Measurements from ENCODE around the gene LILRB2. TPM values are rescaled to one million over a fixed set of nuclear protein-coding genes. Genes with fewer than 3 reads are reported as not detected.

The LILRB2 gene
- total and polyA plus RNA-seq, 2 donors from 2014 or later, result 1.9 to 11.5 TPM

DNA sequence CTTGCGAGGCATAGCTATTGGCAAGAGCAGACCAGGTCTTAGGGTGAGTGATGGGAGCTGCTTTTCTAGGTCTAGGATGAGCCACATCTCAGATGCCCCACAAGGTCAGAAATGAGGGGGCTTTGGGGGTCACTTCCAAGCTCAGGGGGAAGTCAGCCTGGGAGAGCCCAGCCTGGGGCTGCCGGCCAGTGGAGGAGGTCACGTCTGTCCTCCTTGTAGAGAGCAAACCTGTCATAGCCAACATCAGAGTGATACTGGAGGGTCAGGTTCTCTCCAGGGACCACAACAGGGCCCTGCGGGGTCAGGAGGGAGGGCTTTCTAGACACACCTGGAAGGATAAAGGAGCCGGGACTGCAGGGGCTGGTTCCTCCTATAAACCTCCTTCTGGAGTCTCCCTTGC is 29.6 kb upstream of the LILRB2 start:
- TF ChIP-seq, protein P1, sequence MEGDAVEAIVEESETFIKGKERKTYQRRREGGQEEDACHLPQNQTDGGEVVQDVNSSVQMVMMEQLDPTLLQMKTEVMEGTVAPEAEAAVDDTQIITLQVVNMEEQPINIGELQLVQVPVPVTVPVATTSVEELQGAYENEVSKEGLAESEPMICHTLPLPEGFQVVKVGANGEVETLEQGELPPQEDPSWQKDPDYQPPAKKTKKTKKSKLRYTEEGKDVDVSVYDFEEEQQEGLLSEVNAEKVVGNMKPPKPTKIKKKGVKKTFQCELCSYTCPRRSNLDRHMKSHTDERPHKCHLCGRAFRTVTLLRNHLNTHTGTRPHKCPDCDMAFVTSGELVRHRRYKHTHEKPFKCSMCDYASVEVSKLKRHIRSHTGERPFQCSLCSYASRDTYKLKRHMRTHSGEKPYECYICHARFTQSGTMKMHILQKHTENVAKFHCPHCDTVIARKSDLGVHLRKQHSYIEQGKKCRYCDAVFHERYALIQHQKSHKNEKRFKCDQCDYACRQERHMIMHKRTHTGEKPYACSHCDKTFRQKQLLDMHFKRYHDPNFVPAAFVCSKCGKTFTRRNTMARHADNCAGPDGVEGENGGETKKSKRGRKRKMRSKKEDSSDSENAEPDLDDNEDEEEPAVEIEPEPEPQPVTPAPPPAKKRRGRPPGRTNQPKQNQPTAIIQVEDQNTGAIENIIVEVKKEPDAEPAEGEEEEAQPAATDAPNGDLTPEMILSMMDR (IDR thresholded peaks at IDR 0.05; ENCODE audit: borderline replicate concordance, extremely low read depth, insufficient read depth), result no peak
- DNase-seq, result no peak
- Histone ChIP-seq H3K27ac (ENCODE audit: low read depth in 2 of 2, low read length in 2 of 2) (no peak overlapping the region), H3K36me3 (ENCODE audit: control insufficient read depth in 2 of 3, insufficient read depth in 3 of 3, low read length in 3 of 3) (no peaks in the 10 kb centered on the region), H3K4me1 (ENCODE audit: control insufficient read depth in 2 of 3, insufficient read depth in 2 of 3, low read depth in 1 of 3, low read length in 3 of 3) (no peaks in the 10 kb centered on the region), H3K9me3 (ENCODE audit: control insufficient read depth in 2 of 3, insufficient read depth in 1 of 3, low read length in 3 of 3) (no peaks in the 10 kb centered on the region), H3K27me3 (ENCODE audit: control insufficient read depth, insufficient read depth, low read length) (no peaks in the 10 kb centered on the region), H3K9ac (ENCODE audit: low read length in 3 of 3) (no peak overlapping the region), H3K4me3 (ENCODE audit: low read length in 3 of 3) (no peak overlapping the region)
- FAIRE-seq, result no peak
- intact Hi-C loops (cut with DNase I), result no loop called here

DNA sequence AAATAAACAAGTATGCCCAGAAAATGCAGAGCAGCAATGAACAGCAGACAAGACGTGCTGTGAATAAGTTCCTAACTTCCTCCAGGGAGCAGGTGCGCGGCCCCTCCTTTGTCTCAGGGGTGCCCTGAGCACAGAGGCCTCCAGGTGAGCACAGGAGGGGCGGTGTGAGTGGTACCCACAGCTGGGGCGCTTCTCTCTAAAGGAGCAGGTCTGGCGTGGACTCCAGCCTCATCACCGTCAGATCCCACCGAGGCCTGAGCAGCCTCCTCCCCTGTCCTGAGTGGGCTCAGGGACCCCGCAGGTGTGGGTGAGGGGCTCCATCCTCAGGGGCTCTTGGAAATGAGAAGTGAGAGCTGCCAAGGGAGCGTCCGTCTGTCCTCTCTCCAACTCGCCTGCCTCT is 28.9 kb upstream of the LILRB2 start:
- TF ChIP-seq, protein P1 (IDR thresholded peaks at IDR 0.05; ENCODE audit: borderline replicate concordance, extremely low read depth, insufficient read depth), result no peak
- Histone ChIP-seq H3K27ac (ENCODE audit: low read depth in 2 of 2, low read length in 2 of 2) (no peak overlapping the region), H3K4me3 (ENCODE audit: low read length in 3 of 3) (no peak overlapping the region), H3K36me3 (ENCODE audit: control insufficient read depth in 2 of 3, insufficient read depth in 3 of 3, low read length in 3 of 3) (no peaks in the 10 kb centered on the region), H3K9me3 (ENCODE audit: control insufficient read depth in 2 of 3, insufficient read depth in 1 of 3, low read length in 3 of 3) (no peaks in the 10 kb centered on the region), H3K4me1 (ENCODE audit: control insufficient read depth in 2 of 3, insufficient read depth in 2 of 3, low read depth in 1 of 3, low read length in 3 of 3) (no peaks in the 10 kb centered on the region), H3K27me3 (ENCODE audit: control insufficient read depth, insufficient read depth, low read length) (no peaks in the 10 kb centered on the region), H3K9ac (ENCODE audit: low read length in 3 of 3) (no peak overlapping the region)
- intact Hi-C loops (cut with DNase I), result no loop called here
- FAIRE-seq, result no peak
- DNase-seq, result no peak

DNA sequence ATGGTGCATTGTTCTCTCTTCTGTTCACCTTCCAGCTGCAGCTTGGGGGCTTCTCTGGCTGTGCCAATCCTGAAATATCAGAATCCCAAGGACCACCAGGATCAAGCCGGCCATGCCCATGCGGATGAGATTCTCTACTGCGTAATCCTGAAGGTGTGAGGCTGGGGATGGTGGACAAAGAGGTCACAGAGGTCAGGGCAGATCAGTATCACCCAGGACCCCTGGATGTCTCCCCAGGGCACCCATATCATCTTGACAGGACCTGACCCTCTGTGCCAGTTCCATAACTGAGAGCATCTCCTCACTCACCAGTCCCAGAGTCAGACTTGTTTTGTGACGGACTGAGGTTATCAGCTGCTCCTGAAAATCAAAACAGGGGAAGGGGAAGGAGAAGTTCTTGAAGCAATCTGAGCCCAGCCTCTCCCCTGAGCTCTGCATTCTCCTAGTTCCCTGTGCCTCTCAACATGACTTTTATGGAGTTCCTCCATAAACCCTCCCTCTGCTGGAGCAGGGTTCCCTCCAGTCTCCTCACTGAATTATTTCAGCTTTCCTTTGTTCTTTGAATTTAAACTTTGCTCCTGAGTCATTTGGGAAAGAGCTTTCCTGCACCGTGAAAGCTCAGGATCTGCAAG is 26.6 kb upstream of the LILRB2 start:
- DNase-seq (no peak), FAIRE-seq (no peak)
- Histone ChIP-seq H3K9ac (ENCODE audit: low read length in 3 of 3) (no peak overlapping the region), H3K27me3 (ENCODE audit: control insufficient read depth, insufficient read depth, low read length) (no peaks in the 10 kb centered on the region), H3K36me3 (ENCODE audit: control insufficient read depth in 2 of 3, insufficient read depth in 3 of 3, low read length in 3 of 3) (no peaks in the 10 kb centered on the region), H3K27ac (ENCODE audit: low read depth in 2 of 2, low read length in 2 of 2) (no peak overlapping the region), H3K4me1 (ENCODE audit: control insufficient read depth in 2 of 3, insufficient read depth in 2 of 3, low read depth in 1 of 3, low read length in 3 of 3) (no peaks in the 10 kb centered on the region), H3K9me3 (ENCODE audit: control insufficient read depth in 2 of 3, insufficient read depth in 1 of 3, low read length in 3 of 3) (no peaks in the 10 kb centered on the region), H3K4me3 (ENCODE audit: low read length in 3 of 3) (no peak overlapping the region)
- TF ChIP-seq, protein P1 (IDR thresholded peaks at IDR 0.05; ENCODE audit: borderline replicate concordance, extremely low read depth, insufficient read depth), result no peak
- intact Hi-C loops (cut with DNase I), result no loop called here

DNA sequence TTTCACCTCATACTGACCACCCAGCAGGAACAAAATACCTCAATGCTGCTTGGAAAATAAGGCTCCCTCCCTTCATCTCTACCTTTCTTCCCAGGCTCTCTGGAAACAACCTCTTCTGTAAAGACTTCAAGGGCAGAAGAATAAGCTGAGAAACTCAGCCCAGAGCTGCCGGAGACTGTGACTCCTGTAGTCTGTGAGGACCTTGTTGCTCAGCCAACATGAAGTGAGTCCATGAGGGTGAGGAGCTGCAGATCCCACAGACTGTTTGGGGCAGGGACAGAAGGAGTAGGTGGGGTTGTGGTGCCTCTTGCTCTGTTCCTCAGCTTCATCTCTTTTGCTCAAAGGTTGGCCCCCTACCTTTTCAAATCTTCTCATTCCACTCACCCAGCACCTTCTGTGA is 24.2 kb upstream of the LILRB2 start:
- no peak for FAIRE-seq
- H3K9ac ChIP-seq (ENCODE audit: low read length in 3 of 3), result no peak overlapping the region
- no peaks in the 10 kb centered on the region for H3K36me3 ChIP-seq (ENCODE audit: control insufficient read depth in 2 of 3, insufficient read depth in 3 of 3, low read length in 3 of 3)
- no peaks in the 10 kb centered on the region for H3K4me1 ChIP-seq (ENCODE audit: control insufficient read depth in 2 of 3, insufficient read depth in 2 of 3, low read depth in 1 of 3, low read length in 3 of 3)
- intact Hi-C loops (cut with DNase I), result no loop called here
- H3K27me3 ChIP-seq (ENCODE audit: control insufficient read depth, insufficient read depth, low read length), result no peaks in the 10 kb centered on the region
- no peak for DNase-seq
- no peaks in the 10 kb centered on the region for H3K9me3 ChIP-seq (ENCODE audit: control insufficient read depth in 2 of 3, insufficient read depth in 1 of 3, low read length in 3 of 3)
- H3K27ac ChIP-seq (ENCODE audit: low read depth in 2 of 2, low read length in 2 of 2), result no peak overlapping the region
- TF ChIP-seq, protein P1 (IDR thresholded peaks at IDR 0.05; ENCODE audit: borderline replicate concordance, extremely low read depth, insufficient read depth), result no peak
- H3K4me3 ChIP-seq (ENCODE audit: low read length in 3 of 3), result no peak overlapping the region
